H9 (cell line): ENCODE results near the gene DPH7. TPM values are rescaled to one million over a fixed set of nuclear protein-coding genes. Genes with fewer than 3 reads are reported as not detected.

Experiments
- DNase-seq: peaks from one replicate; pipeline ENCODE4 v3.0.0-alpha.2; 2017
- H2AFZ ChIP-seq: one replicate; pipeline ENCODE4 v1.6.1; 2013; ENCODE audit warnings: mild to moderate bottlenecking, low read length, control low read depth, moderate library complexity
- H2AK5ac ChIP-seq: 2 replicates; pipeline ENCODE4 v1.6.1; 2013; ENCODE audit warnings: low read length, control low read depth, mixed read lengths; ENCODE audit not compliant: insufficient read length
- H2BK120ac ChIP-seq: one replicate; pipeline ENCODE4 v1.6.1; 2013; ENCODE audit warnings: low read depth, mild to moderate bottlenecking, low read length, control low read depth, inconsistent platforms; ENCODE audit not compliant: poor library complexity, severe bottlenecking
- H2BK12ac ChIP-seq: 2 replicates; pipeline ENCODE4 v1.6.1; 2013; ENCODE audit warnings: low read length, control low read depth, mixed read lengths, low read depth; ENCODE audit not compliant: insufficient read length
- H2BK15ac ChIP-seq: 2 replicates; pipeline ENCODE4 v1.6.1; 2013; ENCODE audit warnings: low read depth, low read length, control low read depth
- H2BK20ac ChIP-seq: one replicate; pipeline ENCODE4 v1.6.1; 2013; ENCODE audit warnings: low read depth, mild to moderate bottlenecking, low read length, control low read depth, inconsistent platforms; ENCODE audit not compliant: poor library complexity, severe bottlenecking
- H2BK5ac ChIP-seq: 2 replicates; pipeline ENCODE4 v1.6.1; 2013; ENCODE audit warnings: low read length, control low read depth, mixed read lengths; ENCODE audit not compliant: insufficient read length
- H3K14ac ChIP-seq: 2 replicates; pipeline ENCODE4 v1.6.1; 2013; ENCODE audit warnings: low read length, control low read depth; ENCODE audit not compliant: insufficient read depth
- H3K18ac ChIP-seq: 2 replicates; pipeline ENCODE4 v1.6.1; 2013; ENCODE audit warnings: low read depth, mild to moderate bottlenecking, mixed read lengths, low read length, control low read depth; ENCODE audit not compliant: insufficient read length
- H3K23ac ChIP-seq: 2 replicates; pipeline ENCODE4 v1.6.1; 2013; ENCODE audit warnings: low read length, control low read depth, mixed read lengths, low read depth; ENCODE audit not compliant: insufficient read length
- H3K23me2 ChIP-seq: 2 replicates; pipeline ENCODE4 v1.6.1; 2013; ENCODE audit warnings: low read depth, mild to moderate bottlenecking, mixed read lengths, low read length, control low read depth; ENCODE audit not compliant: insufficient read length, poor library complexity, severe bottlenecking
- H3K27ac ChIP-seq: 2 replicates; pipeline ENCODE4 v1.5.1; 2013; ENCODE audit warnings: low read length, control low read depth, mixed read lengths, low read depth; ENCODE audit not compliant: insufficient read length
- H3K27me3 ChIP-seq: 2 replicates; pipeline ENCODE4 v1.6.1; 2013; ENCODE audit warnings: low read length, control low read depth, inconsistent platforms; ENCODE audit not compliant: insufficient read depth
- H3K4ac ChIP-seq: 2 replicates; pipeline ENCODE4 v1.6.1; 2013; ENCODE audit warnings: low read depth, mild to moderate bottlenecking, control low read depth, inconsistent platforms, low read length, moderate library complexity
- H3K4me1 ChIP-seq: 2 replicates; pipeline ENCODE4 v1.6.1; 2013; ENCODE audit warnings: low read length, control low read depth, inconsistent platforms; ENCODE audit not compliant: insufficient read depth
- H3K4me2 ChIP-seq: 2 replicates; pipeline ENCODE4 v1.6.1; 2013; ENCODE audit warnings: low read length, control low read depth, mixed read lengths; ENCODE audit not compliant: insufficient read length, insufficient read depth
- H3K56ac ChIP-seq: 2 replicates; pipeline ENCODE4 v1.6.1; 2013; ENCODE audit warnings: low read depth, mild to moderate bottlenecking, mixed read lengths, low read length, control low read depth; ENCODE audit not compliant: insufficient read length
- H3K79me1 ChIP-seq: 2 replicates; pipeline ENCODE4 v1.6.1; 2013; ENCODE audit warnings: low read depth, mild to moderate bottlenecking, moderate library complexity, low read length, control low read depth, inconsistent platforms; ENCODE audit not compliant: insufficient read depth, poor library complexity, severe bottlenecking
- H3K79me2 ChIP-seq: 2 replicates; pipeline ENCODE4 v1.6.1; 2013; ENCODE audit warnings: low read length, control low read depth, inconsistent platforms; ENCODE audit not compliant: insufficient read depth
- H3K9ac ChIP-seq: 2 replicates; pipeline ENCODE4 v1.6.1; 2013; ENCODE audit warnings: low read length, control low read depth, mixed read lengths; ENCODE audit not compliant: insufficient read length; ENCODE audit errors: extremely low read depth
- H3K9me3 ChIP-seq: one replicate; pipeline ENCODE4 v1.6.1; 2013; ENCODE audit warnings: low read depth, low read length, inconsistent platforms; ENCODE audit not compliant: control insufficient read depth
- H3T11ph ChIP-seq: one replicate; pipeline ENCODE4 v1.6.1; 2013; ENCODE audit warnings: mild to moderate bottlenecking, low read length, control low read depth, inconsistent platforms
- H4K20me1 ChIP-seq: one replicate; pipeline ENCODE4 v1.6.1; 2013; ENCODE audit not compliant: control insufficient read depth, insufficient read length, insufficient read depth
- H4K5ac ChIP-seq: 2 replicates; pipeline ENCODE4 v1.6.1; 2013; ENCODE audit warnings: low read depth, mild to moderate bottlenecking, mixed read lengths, low read length, control low read depth; ENCODE audit not compliant: insufficient read length
- H4K8ac ChIP-seq: replicated peaks from 2 replicates; pipeline ENCODE4 v1.6.1; 2013; ENCODE audit warnings: low read length, control low read depth, mixed read lengths, low read depth; ENCODE audit not compliant: insufficient read length
- H4K91ac ChIP-seq: 2 replicates; pipeline ENCODE4 v1.6.1; 2013; ENCODE audit warnings: low read depth, mild to moderate bottlenecking, moderate library complexity, mixed read lengths, low read length, control low read depth; ENCODE audit not compliant: insufficient read length
- H3K27ac Mint-ChIP-seq, 3 experiments: 2 replicates in 2 of 3; 3 replicates in 1 of 3; pipeline ENCODE4 v1.8.0; 2020 to 2021; ENCODE audit warnings: mixed read lengths in 3 of 3, mild to moderate bottlenecking in 1 of 3, moderate library complexity in 1 of 3
- H3K27me3 Mint-ChIP-seq: 2 replicates; pipeline ENCODE4 v1.8.0; 2021; ENCODE audit warnings: low read depth, mild to moderate bottlenecking, moderate library complexity, mixed read lengths
- H3K36me3 Mint-ChIP-seq, 3 experiments: 2 replicates in 2 of 3; 3 replicates in 1 of 3; pipeline ENCODE4 v1.8.0; 2020 to 2021; ENCODE audit warnings: low read depth in 3 of 3, mixed read lengths in 3 of 3; ENCODE audit not compliant: insufficient read depth in 1 of 3
- H3K4me1 Mint-ChIP-seq, 2 experiments: 2 replicates each; pipeline ENCODE4 v1.8.0; 2020; ENCODE audit warnings: mixed read lengths in 2 of 2
- H3K4me3 Mint-ChIP-seq, 2 experiments: 2 replicates in 1 of 2; 3 replicates in 1 of 2; pipeline ENCODE4 v1.8.0; 2020 to 2021; ENCODE audit warnings: mild to moderate bottlenecking in 2 of 2, mixed read lengths in 2 of 2, moderate library complexity in 1 of 2
- H3K9me3 Mint-ChIP-seq, 2 experiments: 2 replicates in 1 of 2; 3 replicates in 1 of 2; pipeline ENCODE4 v1.8.0; 2020; ENCODE audit warnings: mild to moderate bottlenecking in 2 of 2, mixed read lengths in 2 of 2, moderate library complexity in 1 of 2
- CTCF ChIP-seq: fragments of 200-600 bp; sonication (generic); conservative IDR thresholded peaks from 3 replicates; pipeline ENCODE4 v1.8.0; 2021; ENCODE audit warnings: antibody characterized with exemption, mild to moderate bottlenecking
- WGBS: extraction: QIAGEN DNeasy Blood & Tissue Kit; methylation state at CpG from one replicate; pipeline ENCODE4 v1.1.7; 2013; ENCODE audit warnings: missing lambda C conversion rate, low lambda C conversion rate, mixed read lengths; ENCODE audit not compliant: insufficient read length; ENCODE audit errors: extremely low coverage; 5-methylcytosine and 5-hydroxymethylcytosine counted together
- total RNA-seq: library from RNA; stranded (reverse); gene quantifications from 2 replicates; pipeline ENCODE4 v1.2.1, GENCODE V29; 2021

DPH7 gene
- total RNA-seq, 1 experiment from 2014 or later, result 51.3 TPM

DNA sequence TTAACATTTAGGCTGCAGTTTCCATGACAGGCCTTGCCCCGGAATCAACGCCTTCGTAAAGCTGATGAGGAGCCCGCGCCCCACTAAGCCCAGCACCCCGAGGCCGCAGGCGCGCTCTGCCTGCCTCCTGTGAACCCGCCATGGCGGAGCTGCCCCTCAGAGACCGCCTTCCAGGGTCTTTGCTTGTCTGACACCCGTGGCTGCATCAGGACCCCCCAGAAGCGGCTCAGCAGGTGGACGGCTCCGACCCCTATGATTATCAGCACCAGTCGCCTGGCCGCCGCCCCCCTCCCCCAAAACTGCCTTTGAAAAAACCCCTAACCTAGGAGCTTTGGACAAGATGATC is 507 bp upstream of the DPH7 start:
- Histone ChIP-seq H3K79me2 (peaks cover 10% of the 10 kb centered on the region; the same call in 1 of the 2 replicates), H4K8ac (no peak overlapping the region), H2BK15ac (no peak overlapping the region), H3K79me1 (peaks cover 10% of the 10 kb centered on the region), H2BK12ac (no peak overlapping the region), H4K20me1 (no peaks in the 10 kb centered on the region), H3K4ac (no peak overlapping the region), H3K56ac (no peak overlapping the region), H2BK20ac (no peak overlapping the region), H4K5ac (no peak overlapping the region), H3K9ac (no peak overlapping the region), H3K14ac (no peak overlapping the region; the same call in 1 of the 2 replicates), H2BK120ac (no peak overlapping the region), H3K9me3 (no peaks in the 10 kb centered on the region), H4K91ac (no peak overlapping the region), H2BK5ac (no peak overlapping the region), H2AK5ac (no peak overlapping the region), H2AFZ (no peak overlapping the region), H3K18ac (no peak overlapping the region), H3T11ph (no peak overlapping the region), H3K4me1 (peaks cover 4% of the 10 kb centered on the region; the same call in 1 of the 2 replicates), H3K4me2 (peak overlapping the region; percentile 9), H3K23me2 (peaks cover 12% of the 10 kb centered on the region), H3K27ac (no peak overlapping the region), H3K23ac (no peak overlapping the region), H3K27me3 (no peaks in the 10 kb centered on the region)
- H3K4me3 Mint-ChIP-seq, result peak overlapping the region; percentile 86 to 90
- TF ChIP-seq CTCF, result no peak
- H3K36me3 Mint-ChIP-seq, result peaks cover 32 to 72% (median 55%) of the 10 kb centered on the region in 3 experiments
- peak overlapping the region; percentile 24 to 94 (median 91); a peak in 5 of 7 replicates for H3K27ac Mint-ChIP-seq
- no peaks in the 10 kb centered on the region for H3K27me3 Mint-ChIP-seq
- H3K4me1 Mint-ChIP-seq, result peaks cover 29 to 40% of the 10 kb centered on the region in 2 experiments
- no peaks in the 10 kb centered on the region for H3K9me3 Mint-ChIP-seq
- WGBS, result no CpG with 5 or more reads among the region's 19 CpGs
- peak; percentile 39 for DNase-seq
